K562 (cell line): ENCODE measurements around the gene ERBB3. TPM values are rescaled to one million over a fixed set of nuclear protein-coding genes. Genes with fewer than 3 reads are reported as not detected.

Experiments
- FOS ChIP-seq: IDR thresholded peaks from 3 replicates; pipeline ENCODE4 v1.6.1; 2011; ENCODE audit not compliant: insufficient read length; ENCODE audit errors: extremely low read depth
- FOXJ3 ChIP-seq: sonication (generic); formaldehyde crosslinking; IDR thresholded peaks from 2 replicates; pipeline ENCODE4 v1.4.0; 2020; ENCODE audit warnings: mild to moderate bottlenecking, missing genetic modification reagents
- HLTF ChIP-seq: fragments of 450-650 bp; IDR thresholded peaks from 2 replicates; pipeline ENCODE4 v1.6.1; 2016
- MYNN ChIP-seq, 2 experiments: sonication (generic); formaldehyde crosslinking in 1 of 2; IDR thresholded peaks; 2 replicates each; pipeline versions ENCODE4 v1.5.0 to v1.6.1; 2016 to 2020; ENCODE audit warnings: antibody characterized with exemption in 1 of 2, missing genetic modification reagents in 1 of 2
- NCOA6 ChIP-seq: fragments of 450-650 bp; IDR thresholded peaks from 2 replicates; pipeline ENCODE4 v1.6.1; 2017; ENCODE audit warnings: mild to moderate bottlenecking
- NR2C1 ChIP-seq, 2 experiments: fragments of 450-650 bp; IDR thresholded peaks; 2 replicates each; pipeline ENCODE4 v1.6.1; 2017; ENCODE audit warnings: mild to moderate bottlenecking in 2 of 2, antibody characterized with exemption in 1 of 2, inconsistent platforms in 1 of 2, missing compliant biosample characterization in 1 of 2, missing genetic modification characterization in 1 of 2
- NR3C1 ChIP-seq: sonication (generic); formaldehyde crosslinking; IDR thresholded peaks from 2 replicates; pipeline ENCODE4 v1.8.1; 2022; ENCODE audit warnings: missing genetic modification reagents
- POLR2B ChIP-seq: fragments of 450-650 bp; IDR thresholded peaks from 2 replicates; pipeline ENCODE4 v1.6.1; 2018; ENCODE audit warnings: low read depth; ENCODE audit not compliant: partially characterized antibody
- SP1 ChIP-seq: sonication (generic); formaldehyde crosslinking; IDR thresholded peaks from 2 replicates; pipeline ENCODE4 v1.8.1; 2022; ENCODE audit warnings: mild to moderate bottlenecking, missing genetic modification reagents
- TAF7 ChIP-seq: fragments of 450-650 bp; IDR thresholded peaks from 2 replicates; pipeline ENCODE4 v1.6.1; 2016; ENCODE audit warnings: missing genetic modification characterization, missing compliant biosample characterization
- TBP ChIP-seq: optimal IDR thresholded peaks from 2 replicates; pipeline ENCODE3; 2011; ENCODE audit warnings: low read depth, low read length, improper control_type of control experiment
- ZKSCAN1 ChIP-seq: fragments of 150-350 bp; IDR thresholded peaks from 2 replicates; pipeline ENCODE4 v1.6.1; 2016; ENCODE audit warnings: low read depth, low read length
- ZKSCAN8 ChIP-seq: fragments of 200-800 bp; sonication (Bioruptor generic); IDR thresholded peaks from 2 replicates; pipeline ENCODE4 v1.6.1; 2016; ENCODE audit warnings: missing genetic modification characterization, missing compliant biosample characterization
- ZNF232 ChIP-seq: sonication (generic); formaldehyde crosslinking; IDR thresholded peaks from 2 replicates; pipeline ENCODE4 v1.8.0; 2022; ENCODE audit warnings: mild to moderate bottlenecking, missing genetic modification reagents
- ZNF695 ChIP-seq: fragments of 450-650 bp; formaldehyde crosslinking; IDR thresholded peaks from 2 replicates; pipeline ENCODE4 v1.4.0; 2020; ENCODE audit warnings: mild to moderate bottlenecking, moderate library complexity
- polyA plus RNA-seq, 8 experiments: library from polyadenylated mRNA; depleted of rRNA in 4 of 8; stranded (reverse) in 5 of 8; unstranded in 3 of 8; fragments of >200 nt; fragmentation: Nextera tagmentation in 2 of 8; fragmentation: Illumina TruSeq in 1 of 8; extraction: Ambion mirVana in 2 of 8; extraction: Trizol in 1 of 8; gene quantifications; 2 replicates each; pipeline versions ENCODE4 v1.2.1 to v1.2.3, GENCODE V29; 2011 to 2014; ENCODE audit warnings: inconsistent platforms in 1 of 8, missing spikeins in 1 of 8
- total RNA-seq, 7 experiments: library from RNA; depleted of rRNA in 6 of 7; stranded (reverse); fragments of >200 nt in 6 of 7; fragmentation: Illumina TruSeq in 2 of 7; extraction: Trizol in 2 of 7; gene quantifications; 2 replicates each; pipeline versions ENCODE4 v1.2.1 to v1.2.3, GENCODE V29; 2011 to 2021; ENCODE audit warnings: low replicate concordance in 1 of 7
- TF ChIP-seq, protein P1 (sequence below): sonication (generic); formaldehyde crosslinking; IDR thresholded peaks from 2 replicates; pipeline ENCODE4 v1.8.0; 2023; ENCODE audit warnings: mild to moderate bottlenecking, missing genetic modification reagents
- TF ChIP-seq, protein P2 (sequence below): fragments of 250-450 bp; sonication (Bioruptor Pico); IDR thresholded peaks from 2 replicates; pipeline ENCODE4 v1.4.0; 2020
- TF ChIP-seq, protein P3 (sequence below): fragments of 150-350 bp; conservative IDR thresholded peaks from 2 replicates; pipeline ENCODE4 v1.6.1; 2014; ENCODE audit warnings: low read length
- TF ChIP-seq, protein P4 (sequence below): fragments of 250-450 bp; sonication (Bioruptor Pico); IDR thresholded peaks from 2 replicates; pipeline ENCODE4 v1.5.1; 2021; ENCODE audit warnings: mild to moderate bottlenecking

The ERBB3 gene
- total and polyA plus RNA-seq, 9 of the 15 experiments (the other 6 are each of a cell fraction or from before 2014, with no cell fraction given): 1.5 to 5.4 (median 3.8) TPM

DNA sequence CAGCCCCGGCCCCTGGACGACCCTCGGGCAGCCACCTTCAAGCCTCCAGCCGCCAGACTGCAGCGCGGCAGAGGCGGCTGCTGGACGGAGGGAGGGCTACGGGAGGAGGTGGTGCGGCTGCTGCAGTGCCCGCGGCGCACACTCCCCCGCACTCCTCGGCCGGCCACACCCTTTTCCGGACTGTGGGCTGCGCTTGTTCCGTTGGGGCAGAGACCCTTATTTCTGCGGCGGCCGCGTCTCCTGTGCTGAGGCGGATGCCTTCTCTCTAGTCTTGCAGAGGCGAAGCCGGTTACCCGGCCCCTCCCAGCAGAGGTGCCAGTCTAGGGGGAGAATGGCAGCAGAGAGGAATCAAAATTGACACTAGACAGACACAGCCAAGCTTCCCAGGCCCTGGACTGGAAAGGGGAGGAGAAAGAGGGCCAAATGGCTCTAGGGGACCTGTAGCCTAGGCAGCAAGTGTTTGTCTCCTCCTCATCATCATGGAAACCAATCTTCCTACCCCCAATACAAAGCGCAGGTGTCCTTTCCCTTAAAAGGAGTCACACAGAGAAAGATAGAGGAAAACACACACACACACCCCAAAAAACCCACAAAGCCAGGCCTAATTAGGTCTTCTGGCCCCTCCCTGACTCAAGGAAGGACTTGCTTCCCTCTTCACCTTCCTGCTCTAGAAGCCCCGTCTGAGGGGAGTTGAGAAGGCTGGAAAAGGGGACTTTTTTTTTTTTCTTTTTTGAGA lies 49.4 kb downstream of the ERBB3 start (continued):
- TF ChIP-seq, protein P1, sequence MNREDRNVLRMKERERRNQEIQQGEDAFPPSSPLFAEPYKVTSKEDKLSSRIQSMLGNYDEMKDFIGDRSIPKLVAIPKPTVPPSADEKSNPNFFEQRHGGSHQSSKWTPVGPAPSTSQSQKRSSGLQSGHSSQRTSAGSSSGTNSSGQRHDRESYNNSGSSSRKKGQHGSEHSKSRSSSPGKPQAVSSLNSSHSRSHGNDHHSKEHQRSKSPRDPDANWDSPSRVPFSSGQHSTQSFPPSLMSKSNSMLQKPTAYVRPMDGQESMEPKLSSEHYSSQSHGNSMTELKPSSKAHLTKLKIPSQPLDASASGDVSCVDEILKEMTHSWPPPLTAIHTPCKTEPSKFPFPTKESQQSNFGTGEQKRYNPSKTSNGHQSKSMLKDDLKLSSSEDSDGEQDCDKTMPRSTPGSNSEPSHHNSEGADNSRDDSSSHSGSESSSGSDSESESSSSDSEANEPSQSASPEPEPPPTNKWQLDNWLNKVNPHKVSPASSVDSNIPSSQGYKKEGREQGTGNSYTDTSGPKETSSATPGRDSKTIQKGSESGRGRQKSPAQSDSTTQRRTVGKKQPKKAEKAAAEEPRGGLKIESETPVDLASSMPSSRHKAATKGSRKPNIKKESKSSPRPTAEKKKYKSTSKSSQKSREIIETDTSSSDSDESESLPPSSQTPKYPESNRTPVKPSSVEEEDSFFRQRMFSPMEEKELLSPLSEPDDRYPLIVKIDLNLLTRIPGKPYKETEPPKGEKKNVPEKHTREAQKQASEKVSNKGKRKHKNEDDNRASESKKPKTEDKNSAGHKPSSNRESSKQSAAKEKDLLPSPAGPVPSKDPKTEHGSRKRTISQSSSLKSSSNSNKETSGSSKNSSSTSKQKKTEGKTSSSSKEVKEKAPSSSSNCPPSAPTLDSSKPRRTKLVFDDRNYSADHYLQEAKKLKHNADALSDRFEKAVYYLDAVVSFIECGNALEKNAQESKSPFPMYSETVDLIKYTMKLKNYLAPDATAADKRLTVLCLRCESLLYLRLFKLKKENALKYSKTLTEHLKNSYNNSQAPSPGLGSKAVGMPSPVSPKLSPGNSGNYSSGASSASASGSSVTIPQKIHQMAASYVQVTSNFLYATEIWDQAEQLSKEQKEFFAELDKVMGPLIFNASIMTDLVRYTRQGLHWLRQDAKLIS (CRISPR knock-in tag): no peak
- TF ChIP-seq TBP (peak; percentile 59), HLTF (0 out of 2 replicates have a peak, but pooled peaks have one; percentile 22), SP1 (peak; percentile 52; the same call in 1 of the 2 replicates), ZKSCAN1 (no peak), MYNN (IDR thresholded peaks at IDR 0.05) (peak; percentile 80), MYNN (CRISPR knock-in tag; IDR thresholded peaks at IDR 0.05) (no peak), FOXJ3 (CRISPR knock-in tag) (no peak), POLR2B (peak; percentile 87), FOS (no peak), ZNF232 (no peak), ZNF695 (CRISPR knock-in tag) (no peak), NR2C1 (IDR thresholded peaks at IDR 0.05) (no peak), NR2C1 (tag; IDR thresholded peaks at IDR 0.05) (no peak), NR3C1 (no peak), TAF7 (tag) (no peak), ZKSCAN8 (CRISPR knock-in tag) (no peak), NCOA6 (no peak)
- TF ChIP-seq, protein P2, sequence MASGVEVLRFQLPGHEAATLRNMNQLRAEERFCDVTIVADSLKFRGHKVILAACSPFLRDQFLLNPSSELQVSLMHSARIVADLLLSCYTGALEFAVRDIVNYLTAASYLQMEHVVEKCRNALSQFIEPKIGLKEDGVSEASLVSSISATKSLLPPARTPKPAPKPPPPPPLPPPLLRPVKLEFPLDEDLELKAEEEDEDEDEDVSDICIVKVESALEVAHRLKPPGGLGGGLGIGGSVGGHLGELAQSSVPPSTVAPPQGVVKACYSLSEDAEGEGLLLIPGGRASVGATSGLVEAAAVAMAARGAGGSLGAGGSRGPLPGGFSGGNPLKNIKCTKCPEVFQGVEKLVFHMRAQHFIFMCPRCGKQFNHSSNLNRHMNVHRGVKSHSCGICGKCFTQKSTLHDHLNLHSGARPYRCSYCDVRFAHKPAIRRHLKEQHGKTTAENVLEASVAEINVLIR (CRISPR knock-in tag): no peak
- TF ChIP-seq, protein P3, sequence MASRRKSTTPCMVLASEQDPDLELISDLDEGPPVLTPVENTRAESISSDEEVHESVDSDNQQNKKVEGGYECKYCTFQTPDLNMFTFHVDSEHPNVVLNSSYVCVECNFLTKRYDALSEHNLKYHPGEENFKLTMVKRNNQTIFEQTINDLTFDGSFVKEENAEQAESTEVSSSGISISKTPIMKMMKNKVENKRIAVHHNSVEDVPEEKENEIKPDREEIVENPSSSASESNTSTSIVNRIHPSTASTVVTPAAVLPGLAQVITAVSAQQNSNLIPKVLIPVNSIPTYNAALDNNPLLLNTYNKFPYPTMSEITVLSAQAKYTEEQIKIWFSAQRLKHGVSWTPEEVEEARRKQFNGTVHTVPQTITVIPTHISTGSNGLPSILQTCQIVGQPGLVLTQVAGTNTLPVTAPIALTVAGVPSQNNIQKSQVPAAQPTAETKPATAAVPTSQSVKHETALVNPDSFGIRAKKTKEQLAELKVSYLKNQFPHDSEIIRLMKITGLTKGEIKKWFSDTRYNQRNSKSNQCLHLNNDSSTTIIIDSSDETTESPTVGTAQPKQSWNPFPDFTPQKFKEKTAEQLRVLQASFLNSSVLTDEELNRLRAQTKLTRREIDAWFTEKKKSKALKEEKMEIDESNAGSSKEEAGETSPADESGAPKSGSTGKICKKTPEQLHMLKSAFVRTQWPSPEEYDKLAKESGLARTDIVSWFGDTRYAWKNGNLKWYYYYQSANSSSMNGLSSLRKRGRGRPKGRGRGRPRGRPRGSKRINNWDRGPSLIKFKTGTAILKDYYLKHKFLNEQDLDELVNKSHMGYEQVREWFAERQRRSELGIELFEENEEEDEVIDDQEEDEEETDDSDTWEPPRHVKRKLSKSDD: no peak
- TF ChIP-seq, protein P4, sequence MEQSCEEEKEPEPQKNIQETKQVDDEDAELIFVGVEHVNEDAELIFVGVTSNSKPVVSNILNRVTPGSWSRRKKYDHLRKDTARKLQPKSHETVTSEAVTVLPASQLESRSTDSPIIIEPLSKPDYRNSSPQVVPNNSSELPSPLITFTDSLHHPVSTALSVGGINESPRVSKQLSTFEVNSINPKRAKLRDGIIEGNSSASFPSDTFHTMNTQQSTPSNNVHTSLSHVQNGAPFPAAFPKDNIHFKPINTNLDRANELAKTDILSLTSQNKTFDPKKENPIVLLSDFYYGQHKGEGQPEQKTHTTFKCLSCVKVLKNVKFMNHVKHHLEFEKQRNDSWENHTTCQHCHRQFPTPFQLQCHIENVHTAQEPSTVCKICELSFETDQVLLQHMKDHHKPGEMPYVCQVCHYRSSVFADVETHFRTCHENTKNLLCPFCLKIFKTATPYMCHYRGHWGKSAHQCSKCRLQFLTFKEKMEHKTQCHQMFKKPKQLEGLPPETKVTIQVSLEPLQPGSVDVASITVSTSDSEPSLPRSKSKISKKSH (CRISPR knock-in tag): no peak
